Esophagus (tissue), 2 donors: ENCODE results near the gene IFFO2. TPM values are rescaled to one million over a fixed set of nuclear protein-coding genes. Genes with fewer than 3 reads are reported as not detected.
A peak's percentile ranks its signal among the peaks of the same experiment; 100 is the strongest.

Experiments used
- H3K27ac ChIP-seq, 2 donors: one replicate each; pipeline ENCODE4 v1.5.1; 2013; ENCODE audit warnings: low read depth in 2 of 2, mild to moderate bottlenecking in 2 of 2, inconsistent platforms in 1 of 2, low read length in 1 of 2, moderate library complexity in 1 of 2
- H3K27me3 ChIP-seq, 2 donors: one replicate each; pipeline ENCODE4 v1.6.1; 2013; ENCODE audit warnings: low read length in 2 of 2, control low read depth in 1 of 2, mild to moderate bottlenecking in 1 of 2; ENCODE audit not compliant: insufficient read depth in 2 of 2, control insufficient read depth in 1 of 2
- H3K36me3 ChIP-seq, 2 donors: one replicate each; pipeline ENCODE4 v1.6.1; 2013; ENCODE audit warnings: low read length in 1 of 2; ENCODE audit not compliant: control insufficient read depth in 2 of 2, insufficient read depth in 2 of 2
- H3K4me1 ChIP-seq, 2 donors: one replicate each; pipeline ENCODE4 v1.6.1; 2013; ENCODE audit warnings: low read length in 1 of 2; ENCODE audit not compliant: control insufficient read depth in 2 of 2, insufficient read depth in 2 of 2
- H3K4me3 ChIP-seq, 2 donors: one replicate each; pipeline ENCODE4 v1.5.1; 2013; ENCODE audit warnings: low read length in 2 of 2, mild to moderate bottlenecking in 2 of 2, low read depth in 1 of 2, moderate library complexity in 1 of 2
- H3K9me3 ChIP-seq, 2 donors: one replicate each; pipeline ENCODE4 v1.6.1; 2013; ENCODE audit warnings: mild to moderate bottlenecking in 2 of 2, low read depth in 1 of 2, low read length in 1 of 2, moderate library complexity in 1 of 2; ENCODE audit not compliant: control insufficient read depth in 2 of 2, insufficient read depth in 1 of 2
- WGBS, 2 donors: extraction: QIAGEN DNeasy Blood & Tissue Kit; methylation state at CpG; one replicate each; pipeline ENCODE4 v1.1.7; 2013; 5-methylcytosine and 5-hydroxymethylcytosine counted together
- polyA plus RNA-seq, 2 donors: library from polyadenylated mRNA; stranded (reverse); fragments of 200-250 nt; gene quantifications; one replicate each; pipeline ENCODE4 v1.2.3, GENCODE V29; 2013
- donor health status: healthy with polysubstance abuse.
- donor health status: Bipolar disorder and iron deficiency.

IFFO2 gene
- polyA plus RNA-seq, 2 donors = 28.7 to 51.9 TPM

- Histone ChIP-seq H3K9me3 (no peaks in the 10 kb centered on the region), H3K4me1 (no peaks in the 10 kb centered on the region), H3K4me3 (no peak overlapping the region), H3K27ac (no peak overlapping the region), H3K27me3 (no peaks in the 10 kb centered on the region), H3K36me3 (no peaks in the 10 kb centered on the region)
- 88 to 90% methylated on average over 8 of the region's 8 CpGs for WGBS, 2 donors
These were observed 17.5 kb upstream of the IFFO2 start for GRCh38 chr1:18974005-18974404.

GRCh38 chr1:18973446-18973955, 17.0 kb upstream of the IFFO2 start:
- H3K27ac ChIP-seq = no peak overlapping the region
- WGBS, 2 donors = 82 to 86% methylated on average over 7 of the region's 7 CpGs
- no peaks in the 10 kb centered on the region for H3K27me3 ChIP-seq
- H3K36me3 ChIP-seq = no peaks in the 10 kb centered on the region
- H3K4me3 ChIP-seq = no peak overlapping the region
- no peaks in the 10 kb centered on the region for H3K9me3 ChIP-seq
- H3K4me1 ChIP-seq = no peaks in the 10 kb centered on the region

DNA sequence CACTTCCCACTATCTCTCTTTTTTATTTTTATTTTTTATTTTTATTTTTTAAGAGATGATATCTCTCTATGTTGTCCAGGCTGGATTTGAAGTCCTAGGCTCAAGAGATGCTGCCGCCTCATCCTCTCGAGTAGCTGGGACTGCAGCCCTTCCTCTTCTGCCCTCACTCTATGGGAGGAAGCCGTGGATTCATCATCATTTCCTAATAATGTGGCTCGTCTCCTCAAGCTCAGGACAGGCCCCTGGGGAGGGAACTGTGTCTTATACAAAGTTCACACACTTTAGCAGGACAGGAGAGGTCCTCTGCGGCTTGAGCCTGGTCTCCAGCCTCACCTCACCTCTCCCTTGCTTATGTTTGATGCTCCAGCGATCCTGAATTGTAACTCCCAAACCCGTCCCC, 16.5 kb upstream of the IFFO2 start:
- H3K27me3 ChIP-seq = no peaks in the 10 kb centered on the region
- H3K36me3 ChIP-seq = no peaks in the 10 kb centered on the region
- H3K4me3 ChIP-seq = no peak overlapping the region
- no peaks in the 10 kb centered on the region for H3K9me3 ChIP-seq
- no peaks in the 10 kb centered on the region for H3K4me1 ChIP-seq
- no peak overlapping the region for H3K27ac ChIP-seq
- 63 to 65% methylated on average over 7 of the region's 7 CpGs for WGBS, 2 donors

DNA sequence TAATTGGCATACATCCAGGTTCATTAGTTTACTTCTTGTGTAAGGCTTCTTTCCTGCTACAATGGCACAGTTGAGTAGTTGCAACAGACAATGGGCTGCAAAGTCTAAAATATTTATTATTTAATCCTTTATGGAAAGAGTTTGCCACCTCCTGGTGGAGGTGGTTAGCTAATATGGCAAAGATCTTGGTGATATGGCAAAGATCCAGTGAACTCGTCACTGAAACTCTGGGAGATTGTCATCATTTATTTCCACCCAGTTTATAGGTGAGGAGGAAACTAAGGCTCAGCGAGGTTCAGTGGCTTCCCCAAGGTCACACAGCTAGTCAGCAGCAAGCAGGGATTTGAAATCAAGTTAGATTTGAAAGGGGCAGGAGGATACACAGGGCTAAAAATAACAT, 16.1 kb upstream of the IFFO2 start:
- H3K4me1 ChIP-seq = no peaks in the 10 kb centered on the region
- no peaks in the 10 kb centered on the region for H3K36me3 ChIP-seq
- no peaks in the 10 kb centered on the region for H3K27me3 ChIP-seq
- H3K27ac ChIP-seq = no peak overlapping the region
- H3K9me3 ChIP-seq = no peaks in the 10 kb centered on the region
- H3K4me3 ChIP-seq = no peak overlapping the region
- 16 to 21% methylated on average over 2 of the region's 2 CpGs for WGBS, 2 donors

DNA sequence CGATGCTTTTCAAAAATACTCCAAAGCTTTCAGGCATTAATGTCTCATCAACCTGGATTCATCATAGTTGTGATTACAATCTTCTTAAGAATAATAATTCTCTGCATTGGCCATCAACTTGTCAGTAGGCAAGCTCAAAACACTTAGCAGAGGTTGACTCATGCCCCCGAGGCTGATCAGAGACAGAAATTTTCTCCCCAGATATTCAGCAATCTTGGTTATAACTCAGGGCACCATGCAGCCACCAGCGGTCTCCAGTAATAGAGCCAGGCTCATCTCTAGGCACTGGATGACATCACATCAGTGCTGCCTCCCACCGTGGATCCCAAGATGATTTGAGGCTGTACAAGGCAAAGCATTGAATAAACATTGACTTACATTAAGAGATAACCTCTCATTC, 14.3 kb upstream of the IFFO2 start:
- no peaks in the 10 kb centered on the region for H3K36me3 ChIP-seq
- H3K9me3 ChIP-seq = no peaks in the 10 kb centered on the region
- no peak overlapping the region for H3K4me3 ChIP-seq
- no peak overlapping the region for H3K27ac ChIP-seq
- no peaks in the 10 kb centered on the region for H3K4me1 ChIP-seq
- no peaks in the 10 kb centered on the region for H3K27me3 ChIP-seq
- WGBS, 2 donors = 48 to 61% methylated on average over 4 of the region's 4 CpGs

DNA sequence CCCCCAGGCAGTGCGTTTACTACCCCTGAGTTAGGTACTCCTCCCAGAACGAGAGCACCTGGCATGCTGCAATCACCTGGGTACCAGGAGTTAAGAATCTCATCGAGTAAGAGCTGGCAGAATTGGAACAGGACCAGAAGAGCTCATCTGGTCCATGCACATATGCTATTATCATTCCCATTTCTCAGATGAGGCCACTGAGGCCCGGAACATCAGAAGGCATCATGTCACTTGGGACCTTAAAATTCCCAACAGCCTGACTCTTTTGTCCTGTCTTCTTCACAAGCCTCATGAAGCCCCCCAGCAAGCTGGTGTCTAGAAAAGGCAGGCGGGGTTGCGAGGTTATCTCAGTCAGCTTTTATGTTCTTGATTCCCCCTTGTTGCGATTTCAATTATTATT, 13.9 kb upstream of the IFFO2 start:
- no peak overlapping the region for H3K4me3 ChIP-seq
- no peak overlapping the region for H3K27ac ChIP-seq
- H3K36me3 ChIP-seq = no peaks in the 10 kb centered on the region
- no peaks in the 10 kb centered on the region for H3K9me3 ChIP-seq
- 72 to 83% methylated on average over 7 of the region's 7 CpGs for WGBS, 2 donors
- H3K4me1 ChIP-seq = no peaks in the 10 kb centered on the region
- H3K27me3 ChIP-seq = no peaks in the 10 kb centered on the region

DNA sequence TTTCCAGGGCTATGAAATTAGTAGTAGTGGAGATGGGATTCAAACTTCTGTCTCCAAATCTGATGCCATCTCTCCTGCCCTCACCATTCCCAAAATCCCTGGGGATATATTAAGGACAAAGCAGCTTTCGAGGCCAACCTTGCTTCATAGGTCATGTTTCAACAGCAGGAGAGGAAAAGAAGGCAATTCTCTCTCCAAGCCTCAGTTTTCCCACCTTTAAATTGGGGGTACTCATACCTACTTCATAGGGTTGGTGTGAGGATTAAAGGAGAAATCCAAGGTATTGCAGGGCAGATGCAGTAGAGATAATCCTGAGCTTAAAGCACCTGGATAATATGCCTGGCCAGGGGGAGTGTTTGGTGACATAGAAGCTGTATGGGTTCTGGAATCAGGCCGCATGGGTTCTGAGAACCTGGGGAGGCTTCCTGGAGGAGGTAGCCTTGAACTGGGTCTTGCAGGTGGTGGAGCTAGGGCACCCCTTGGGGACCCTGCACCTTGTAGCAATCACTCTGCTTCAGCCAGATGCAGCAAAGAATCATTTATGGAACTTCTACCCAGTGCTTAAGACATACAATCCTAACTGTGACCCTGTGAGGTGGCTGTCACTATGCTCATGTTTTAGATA, 10.7 kb upstream of the IFFO2 start:
- Histone ChIP-seq H3K27ac (no peak overlapping the region), H3K4me1 (peaks cover 2 to 4% of the 10 kb centered on the region in 2 donors), H3K27me3 (no peaks in the 10 kb centered on the region), H3K36me3 (no peaks in the 10 kb centered on the region), H3K9me3 (no peaks in the 10 kb centered on the region), H3K4me3 (no peak overlapping the region)
- 90 to 96% methylated on average over 2 of the region's 2 CpGs for WGBS, 2 donors

- no peaks in the 10 kb centered on the region for H3K9me3 ChIP-seq
- H3K36me3 ChIP-seq = no peaks in the 10 kb centered on the region
- no peak overlapping the region for H3K4me3 ChIP-seq
- 64 to 72% methylated on average over 17 of the region's 17 CpGs for WGBS, 2 donors
- no peaks in the 10 kb centered on the region for H3K27me3 ChIP-seq
- H3K4me1 ChIP-seq = peaks cover 2 to 4% of the 10 kb centered on the region in 2 donors
- H3K27ac ChIP-seq = peak overlapping the region in 1 of 2 donors; percentile 0
These were observed 9.0 kb upstream of the IFFO2 start for GRCh38 chr1:18965206-18966173.

DNA sequence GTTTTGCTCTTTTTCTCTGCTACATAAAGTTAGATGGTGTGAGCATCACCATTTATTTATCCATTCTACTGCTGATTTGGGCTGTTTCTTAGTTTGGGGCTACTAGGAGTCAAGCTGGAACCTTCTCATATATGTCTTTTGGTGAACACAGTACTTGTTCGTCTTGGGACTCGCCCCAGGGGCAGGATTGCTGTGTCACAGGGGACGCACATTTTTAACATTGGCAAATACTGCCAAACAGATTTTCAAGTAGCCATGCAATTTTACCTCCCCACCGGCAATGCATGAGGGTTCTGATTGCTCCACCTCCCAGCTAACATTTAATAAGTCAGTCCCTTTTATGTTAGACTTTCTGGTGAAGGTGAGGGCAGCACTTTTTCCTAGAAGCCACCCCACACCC, 7.5 kb upstream of the IFFO2 start:
- 77 to 82% methylated on average over 4 of the region's 4 CpGs for WGBS, 2 donors
- H3K9me3 ChIP-seq = no peaks in the 10 kb centered on the region
- H3K27ac ChIP-seq = no peak overlapping the region

More for the DNA sequence above, 7.5 kb upstream of the IFFO2 start:
- Histone ChIP-seq H3K4me3 (no peak overlapping the region), H3K27me3 (no peaks in the 10 kb centered on the region), H3K4me1 (peaks cover 2 to 4% of the 10 kb centered on the region in 2 donors), H3K36me3 (no peaks in the 10 kb centered on the region)
